Endothelial cell of umbilical vein (primary cell): ENCODE measurements around the gene CACNA1C. TPM values are rescaled to one million over a fixed set of nuclear protein-coding genes. Genes with fewer than 3 reads are reported as not detected.

Source experiments
- BruUV-seq: library from RNA; stranded (reverse); fragments of 400-500 nt; replicated peaks from 2 replicates; lab custom pipeline; 2021; lab: Mats Ljungman, UMichigan
- CTCF ChIA-PET: fragments of 300-600, 350-600 bp; sonication (Branson Sonifier 250); formaldehyde crosslinking; loops from one replicate; lab custom pipeline; 2021; ENCODE audit warnings: antibody characterized with exemption, inconsistent platforms; lab: Charles Lee
- POLR2A ChIA-PET: fragments of 300-600, 350-600 bp; sonication (Branson Sonifier 250); formaldehyde crosslinking; loops from one replicate; lab custom pipeline; 2021; ENCODE audit warnings: antibody characterized with exemption, inconsistent platforms; lab: Charles Lee
- DNase-seq: peaks from one replicate; pipeline ENCODE4 v3.0.0-alpha.2; 2011; ENCODE audit warnings: low read depth, low spot score
- FAIRE-seq: peaks from 2 replicates; lab custom pipeline; 2011; peaks lifted over from hg19 to GRCh38; lab: Jason Lieb, UNC
- H2AFZ ChIP-seq: 2 replicates; pipeline ENCODE4 v1.6.0; 2012; ENCODE audit warnings: low read depth, low read length, control low read depth, inconsistent platforms
- H3K27ac ChIP-seq: 2 replicates; pipeline ENCODE4 v1.5.1; 2011; ENCODE audit warnings: low read depth, mild to moderate bottlenecking, control low read depth, low read length, moderate library complexity; ENCODE audit not compliant: insufficient read depth
- H3K27me3 ChIP-seq, 2 experiments: 2 replicates each; pipeline versions ENCODE4 v1.6.0 to v1.6.1; 2011; ENCODE audit warnings: low read length in 2 of 2, mixed read lengths in 1 of 2; ENCODE audit not compliant: control insufficient read depth in 2 of 2, insufficient read depth in 2 of 2
- H3K36me3 ChIP-seq, 2 experiments: 2 replicates in 1 of 2; 3 replicates in 1 of 2; pipeline ENCODE4 v1.5.1; 2011; ENCODE audit warnings: low read length in 2 of 2, mild to moderate bottlenecking in 1 of 2, moderate library complexity in 1 of 2; ENCODE audit not compliant: control insufficient read depth in 2 of 2, insufficient read depth in 2 of 2; ENCODE audit errors: extremely low read depth in 1 of 2
- H3K4me1 ChIP-seq: 3 replicates; pipeline ENCODE4 v1.5.1; 2011; ENCODE audit warnings: mild to moderate bottlenecking, low read length; ENCODE audit not compliant: control insufficient read depth, insufficient read depth; ENCODE audit errors: extremely low read depth
- H3K4me2 ChIP-seq: 2 replicates; pipeline ENCODE4 v1.6.1; 2011; ENCODE audit warnings: low read length, control low read depth, mixed read lengths; ENCODE audit not compliant: insufficient read depth
- H3K4me3 ChIP-seq, 3 experiments: fragments of 200-600 bp in 1 of 3; sonication (generic), shearing (Covaris generic) in 1 of 3; replicated peaks in 1 of 3; 2 replicates each; pipeline ENCODE4 v1.5.1; 2011 to 2016; ENCODE audit warnings: control low read depth in 3 of 3, low read length in 3 of 3, mild to moderate bottlenecking in 2 of 3, inconsistent platforms in 1 of 3, low read depth in 1 of 3, moderate library complexity in 1 of 3; ENCODE audit not compliant: insufficient read depth in 1 of 3
- H3K79me2 ChIP-seq: 2 replicates; pipeline ENCODE4 v1.6.0; 2012; ENCODE audit warnings: low read length, inconsistent platforms; ENCODE audit not compliant: control insufficient read depth, insufficient read depth
- H3K9ac ChIP-seq: replicated peaks from 2 replicates; pipeline ENCODE3; 2011; ENCODE audit warnings: low read length, control low read depth; ENCODE audit not compliant: insufficient read depth; ENCODE audit errors: extremely low read depth
- H3K9me1 ChIP-seq: replicated peaks from 3 replicates; pipeline ENCODE4 v1.6.0; 2011; ENCODE audit warnings: mild to moderate bottlenecking, low read length; ENCODE audit not compliant: control insufficient read depth, insufficient read depth; ENCODE audit errors: extremely low read depth
- H3K9me3 ChIP-seq: replicated peaks from 2 replicates; pipeline ENCODE4 v1.5.1; 2012; ENCODE audit warnings: low read length, inconsistent platforms; ENCODE audit not compliant: control insufficient read depth, insufficient read depth
- H4K20me1 ChIP-seq: replicated peaks from 2 replicates; pipeline ENCODE3; 2011; ENCODE audit warnings: mild to moderate bottlenecking, low read length; ENCODE audit not compliant: control insufficient read depth, insufficient read depth; ENCODE audit errors: extremely low read depth
- CTCF ChIP-seq, 2 donors: IDR thresholded peaks; 1 replicate in 1 of 2; 2 replicates in 1 of 2; pipeline ENCODE4 v1.5.1; 2011; ENCODE audit warnings: low read length in 2 of 2, mild to moderate bottlenecking in 2 of 2, moderate library complexity in 2 of 2, control low read depth in 1 of 2, inconsistent platforms in 1 of 2, low read depth in 1 of 2; ENCODE audit not compliant: insufficient read depth in 1 of 2; ENCODE audit errors: extremely low read depth in 1 of 2
- EZH2 ChIP-seq: IDR thresholded peaks from 2 replicates; pipeline ENCODE4 v1.6.1; 2012; ENCODE audit warnings: borderline replicate concordance, low read depth, mild to moderate bottlenecking, moderate library complexity, low read length, inconsistent platforms; ENCODE audit not compliant: severe bottlenecking
- FOS ChIP-seq: IDR thresholded peaks from 2 replicates; pipeline ENCODE4 v1.6.1; 2011; ENCODE audit warnings: mild to moderate bottlenecking, low read length, moderate library complexity, borderline replicate concordance; ENCODE audit not compliant: insufficient read depth
- GATA2 ChIP-seq: IDR thresholded peaks from 2 replicates; pipeline ENCODE4 v1.7.0; 2011; ENCODE audit warnings: low read depth, mild to moderate bottlenecking, moderate library complexity, mixed read lengths, low read length; ENCODE audit not compliant: insufficient read length, insufficient read depth
- JUN ChIP-seq: IDR thresholded peaks from 2 replicates; pipeline ENCODE4 v1.6.1; 2011; ENCODE audit warnings: borderline replicate concordance, low read depth; ENCODE audit not compliant: insufficient read length, insufficient read depth
- MAX ChIP-seq: IDR thresholded peaks from 2 replicates; pipeline ENCODE4 v1.6.1; 2011; ENCODE audit not compliant: insufficient read depth, insufficient read length
- MYC ChIP-seq: IDR thresholded peaks from one replicate; pipeline ENCODE4 v1.6.1; 2011; ENCODE audit warnings: mild to moderate bottlenecking, low read depth, low read length
- POLR2A ChIP-seq: IDR thresholded peaks from 2 replicates; pipeline ENCODE4 v1.6.1; 2012; ENCODE audit warnings: low read depth, mild to moderate bottlenecking, control low read depth, low read length
- POLR2AphosphoS5 ChIP-seq: IDR thresholded peaks from 2 replicates; pipeline ENCODE4 v1.6.1; 2012; ENCODE audit warnings: low read depth, mild to moderate bottlenecking, control low read depth, low read length, moderate library complexity; ENCODE audit not compliant: insufficient read depth
- dilution Hi-C: fragments of 300-500 bp; cut with MboI; formaldehyde crosslinking; loops from one replicate; pipeline ENCODE4 v1.15.0; 2019; ENCODE audit warnings: low sequenced_read_pairs; ENCODE audit not compliant: extremely low pct_ligation_motif_present
- intact Hi-C: fragments of 100-400 bp; cut with micrococcal nuclease; formaldehyde crosslinking; loops from one replicate; pipeline ENCODE4 v1.10.0; 2022
- polyA plus RNA-seq, 4 experiments: library from polyadenylated mRNA; depleted of rRNA in 3 of 4; stranded (reverse) in 3 of 4; unstranded in 1 of 4; fragments of >200 nt; gene quantifications; 2 replicates each; pipeline versions ENCODE4 v1.2.1 to v1.2.3, GENCODE V29; 2011 to 2012; ENCODE audit warnings: missing spikeins in 1 of 4
- total RNA-seq: library from RNA; stranded (reverse); gene quantifications from 2 replicates; pipeline ENCODE4 v1.2.3, GENCODE V29; 2021

CACNA1C gene
- total and polyA plus RNA-seq, 2 donors (not counting 3 experiments of a cell fraction or from before 2014, with no cell fraction given), result not detected

GRCh38 chr12:2187195-2187945 lies 134.6 kb downstream of the CACNA1C start:
- intact Hi-C loops, result no loop called here
- Histone ChIP-seq H3K4me2 (no peak overlapping the region), H3K9me3 (no peaks in the 10 kb centered on the region), H3K4me3 (no peak overlapping the region), H3K27me3 (no peaks in the 10 kb centered on the region), H3K4me1 (no peaks in the 10 kb centered on the region), H3K79me2 (no peaks in the 10 kb centered on the region), H3K36me3 (no peaks in the 10 kb centered on the region), H4K20me1 (no peaks in the 10 kb centered on the region), H2AFZ (no peak overlapping the region), H3K9ac (no peak overlapping the region), H3K9me1 (no peaks in the 10 kb centered on the region), H3K27ac (no peak overlapping the region)
- ChIA-PET POLR2A (no interaction called here), CTCF (no interaction called here)
- DNase-seq (no peak), FAIRE-seq (no peak)
- TF ChIP-seq FOS, result no peak
- TF ChIP-seq GATA2, result no peak
- TF ChIP-seq POLR2AphosphoS5, result no peak
- no peak for TF ChIP-seq JUN
- TF ChIP-seq EZH2, result no peak
- TF ChIP-seq CTCF (IDR thresholded peaks at IDR 0.05; ENCODE audit: extremely low read depth in 1 of 2, insufficient read depth in 1 of 2, low read depth in 1 of 2, low read length in 2 of 2), result no peak
- TF ChIP-seq MAX, result no peak
- TF ChIP-seq MYC, result no peak
- TF ChIP-seq POLR2A, result no peak
- dilution Hi-C loops, result no loop called here
- no TSS peak for BruUV-seq
